A673 (cell line): ENCODE data around the gene SF3B3. TPM values are rescaled to one million over a fixed set of nuclear protein-coding genes. Genes with fewer than 3 reads are reported as not detected.

Experiments
- BruUV-seq: library from RNA; stranded (reverse); fragments of 400-500 nt; replicated peaks from 2 replicates; lab custom pipeline; 2021; lab: Mats Ljungman, UMichigan
- CTCF ChIA-PET: fragments of 300-600 bp; sonication (Branson Sonifier 250); formaldehyde crosslinking; loops from one replicate; lab custom pipeline; 2022; ENCODE audit warnings: antibody characterized with exemption; lab: Charles Lee
- POLR2A ChIA-PET: fragments of 300-600 bp; sonication (Branson Sonifier 250); formaldehyde crosslinking; loops from one replicate; lab custom pipeline; 2022; ENCODE audit warnings: antibody characterized with exemption; ENCODE audit not compliant: low non-redundant PET; lab: Charles Lee
- DNase-seq: peaks from one replicate; pipeline ENCODE4 v3.0.0-alpha.2; 2015; ENCODE audit warnings: low spot score
- H3K27ac ChIP-seq: fragments of 200-600 bp; sonication (generic); 2 replicates; pipeline ENCODE4 v1.5.1; 2016; ENCODE audit warnings: mixed run types, low read depth, mild to moderate bottlenecking, mixed read lengths, antibody characterized with exemption, low read length; ENCODE audit not compliant: poor library complexity, severe bottlenecking
- H3K27me3 ChIP-seq: fragments of 200-600 bp; sonication (generic); replicated peaks from 2 replicates; pipeline ENCODE4 v1.6.1; 2017; ENCODE audit warnings: mixed run types, low read depth, mild to moderate bottlenecking, mixed read lengths, antibody characterized with exemption, low read length; ENCODE audit not compliant: insufficient read depth, poor library complexity
- H3K36me3 ChIP-seq: fragments of 200-600 bp; sonication (generic); 2 replicates; pipeline ENCODE4 v1.6.1; 2016; ENCODE audit warnings: mixed run types, mild to moderate bottlenecking, mixed read lengths, antibody characterized with exemption, low read length; ENCODE audit not compliant: insufficient read depth, poor library complexity, severe bottlenecking
- H3K4me1 ChIP-seq: fragments of 200-600 bp; sonication (generic); 2 replicates; pipeline ENCODE4 v1.6.1; 2017; ENCODE audit warnings: mixed run types, mild to moderate bottlenecking, mixed read lengths, antibody characterized with exemption, low read length; ENCODE audit not compliant: insufficient read depth, poor library complexity, severe bottlenecking
- H3K4me3 ChIP-seq: fragments of 200-600 bp; sonication (generic); 2 replicates; pipeline ENCODE4 v1.5.1; 2016; ENCODE audit warnings: low read depth, mixed run types, mild to moderate bottlenecking, mixed read lengths, low read length; ENCODE audit not compliant: poor library complexity, severe bottlenecking
- H3K9me3 ChIP-seq: fragments of 200-600 bp; sonication (generic); 2 replicates; pipeline ENCODE4 v1.6.1; 2016; ENCODE audit warnings: mixed run types, low read depth, mild to moderate bottlenecking, mixed read lengths, antibody characterized with exemption, low read length; ENCODE audit not compliant: poor library complexity, severe bottlenecking
- CTCF ChIP-seq: fragments of 300-800, 200-600 bp; sonication (generic); conservative IDR thresholded peaks from 2 replicates; pipeline ENCODE4 v1.5.1; 2017; ENCODE audit warnings: low read depth, mild to moderate bottlenecking, antibody characterized with exemption, low read length, moderate library complexity, mixed read lengths
- EZH2 ChIP-seq: fragments of 200-600 bp; sonication (generic); IDR thresholded peaks from 2 replicates; pipeline ENCODE4 v1.6.1; 2017; ENCODE audit warnings: borderline replicate concordance, low read depth, mild to moderate bottlenecking, mixed read lengths, antibody characterized with exemption, low read length; ENCODE audit not compliant: poor library complexity, severe bottlenecking
- intact Hi-C: fragments of 100-400 bp; cut with micrococcal nuclease; formaldehyde crosslinking; loops from one replicate; pipeline ENCODE4 v1.10.0; 2022; ENCODE audit not compliant: unreplicated experiment
- total RNA-seq: library from RNA; stranded (reverse); gene quantifications from 2 replicates; pipeline ENCODE4 v1.2.3, GENCODE V29; 2021

SF3B3 gene
- total RNA-seq, 1 experiment from 2014 or later = 571 TPM

GRCh38 chr16:70593544-70593943 lies 69.9 kb downstream of the SF3B3 start:
- DNase-seq = no peak
- POLR2A ChIA-PET = no interaction called here
- no TSS peak for BruUV-seq
- H3K9me3 ChIP-seq = no peaks in the 10 kb centered on the region
- intact Hi-C loops = no loop called here
- H3K36me3 ChIP-seq = no peaks in the 10 kb centered on the region
- H3K27ac ChIP-seq = no peak overlapping the region
- no peaks in the 10 kb centered on the region for H3K27me3 ChIP-seq
- CTCF ChIA-PET = no interaction called here
- H3K4me3 ChIP-seq = no peak overlapping the region
- no peak for TF ChIP-seq CTCF
- no peak for TF ChIP-seq EZH2
- no peaks in the 10 kb centered on the region for H3K4me1 ChIP-seq

GRCh38 chr16:70594569-70594968 lies 71.0 kb downstream of the SF3B3 start:
- no TSS peak for BruUV-seq

GRCh38 chr16:70597135-70597835 lies 73.7 kb downstream of the SF3B3 start:
- ChIA-PET CTCF (no interaction called here), POLR2A (no interaction called here)
- H3K36me3 ChIP-seq = no peaks in the 10 kb centered on the region
- TF ChIP-seq EZH2 (no peak), CTCF (no peak)
- intact Hi-C loops = no loop called here
- no peak for DNase-seq
- H3K9me3 ChIP-seq = no peaks in the 10 kb centered on the region
- H3K27me3 ChIP-seq = no peaks in the 10 kb centered on the region
- no peaks in the 10 kb centered on the region for H3K4me1 ChIP-seq
- no peak overlapping the region for H3K4me3 ChIP-seq
- BruUV-seq = no TSS peak
- no peak overlapping the region for H3K27ac ChIP-seq

More at GRCh38 chr16:70594569-70594968, 71.0 kb downstream of the SF3B3 start:
- Histone ChIP-seq H3K4me3 (no peak overlapping the region), H3K36me3 (no peaks in the 10 kb centered on the region), H3K27ac (no peak overlapping the region), H3K9me3 (no peaks in the 10 kb centered on the region), H3K27me3 (no peaks in the 10 kb centered on the region), H3K4me1 (no peaks in the 10 kb centered on the region)
- ChIA-PET CTCF (no interaction called here), POLR2A (no interaction called here)
- no peak for TF ChIP-seq EZH2
- no peak for TF ChIP-seq CTCF
- intact Hi-C loops = no loop called here
- DNase-seq = no peak
